GM21576 (cell line): Measurements from ENCODE around the gene STK4.
"Not testable (repeated sequence)": the region's sequence is repeated elsewhere in the genome, so short reads cannot be mapped to it uniquely, and the experiment has no call there.

Experiments
- ATAC-seq: cut with Tn5 transposase; IDR thresholded peaks from one replicate; pipeline ENCODE4 v1.9.1; 2021; ENCODE audit warnings: mild to moderate bottlenecking, moderate library complexity; ENCODE audit not compliant: unreplicated experiment

STK4 gene

DNA sequence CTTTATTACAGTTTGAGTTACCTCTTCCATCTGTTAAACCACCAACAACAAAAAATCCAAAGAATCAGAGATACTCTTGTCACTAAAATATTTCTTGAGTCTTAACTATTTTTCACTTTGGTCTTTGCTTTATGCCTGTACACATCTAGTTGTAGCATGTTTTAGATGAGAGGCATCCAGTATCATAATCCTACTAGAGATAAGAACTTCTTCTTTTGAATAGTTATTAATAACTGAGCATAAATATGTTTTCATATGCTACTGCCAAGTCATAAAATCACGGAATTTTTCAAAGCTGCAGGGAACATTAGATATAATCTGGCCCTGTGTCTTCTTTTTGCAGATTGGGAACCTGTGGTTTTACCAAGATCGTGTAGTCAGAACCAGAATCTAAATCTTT, 55.3 kb downstream of the STK4 start:
- no peak for ATAC-seq

- ATAC-seq = not testable (repeated sequence)
Observed at GRCh38 chr20:45023140-45023539, 56.8 kb downstream of the STK4 start.

DNA sequence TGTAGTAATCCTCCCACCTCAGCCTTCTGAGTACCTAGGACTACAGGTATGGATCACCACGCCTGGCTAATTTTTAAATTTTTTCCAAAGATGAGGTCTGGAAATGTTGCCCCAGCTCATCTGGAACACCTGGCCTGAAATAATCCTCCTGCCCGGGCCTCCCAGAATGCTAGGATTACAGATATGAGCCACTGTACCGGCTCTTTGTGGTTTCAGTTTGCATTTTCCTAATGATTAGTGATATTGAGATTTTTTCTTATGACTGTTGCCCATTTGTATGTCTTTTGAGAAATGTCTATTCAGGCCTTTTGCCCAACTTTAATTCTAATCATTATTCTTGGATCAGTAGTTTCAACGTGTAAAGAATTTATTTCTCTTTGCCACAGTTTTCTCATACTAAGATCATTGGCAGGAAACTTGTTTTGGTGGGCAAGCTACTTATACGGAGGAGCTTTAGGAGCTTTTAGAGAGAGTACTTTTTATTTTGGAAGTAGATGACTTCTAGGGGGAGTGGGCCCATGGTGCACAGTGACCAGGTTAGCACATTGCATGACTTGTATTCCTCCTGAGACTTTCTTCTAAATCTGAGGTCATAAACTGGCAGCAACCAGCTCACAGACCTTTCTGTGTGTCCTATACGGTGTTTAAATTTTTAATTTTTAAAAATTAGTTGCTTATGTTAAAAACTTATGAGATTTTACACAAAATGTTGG, 62.3 kb downstream of the STK4 start:
- ATAC-seq = no peak

DNA sequence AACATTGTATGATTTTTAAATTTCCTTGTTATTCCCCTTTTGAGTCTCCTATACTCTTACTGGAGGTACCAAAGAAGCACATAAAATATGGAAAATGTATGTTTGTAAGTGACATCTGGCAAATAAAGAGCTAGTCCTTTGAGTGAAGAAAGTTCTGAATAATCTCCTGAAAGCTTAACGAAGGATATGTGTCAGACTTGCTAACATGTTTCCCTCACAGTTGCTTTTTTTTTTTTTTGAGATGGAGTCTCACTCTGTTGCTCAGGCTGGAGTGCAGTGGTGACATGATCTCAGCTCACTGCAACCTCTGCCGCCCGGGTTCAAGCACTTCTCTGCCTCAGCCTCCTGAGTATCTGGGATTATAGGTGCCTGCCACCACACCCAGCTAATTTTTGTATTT, 63.6 kb downstream of the STK4 start:
- ATAC-seq = no peak

GRCh38 chr20:45032276-45032675, 66.0 kb downstream of the STK4 start:
- ATAC-seq = no peak

DNA sequence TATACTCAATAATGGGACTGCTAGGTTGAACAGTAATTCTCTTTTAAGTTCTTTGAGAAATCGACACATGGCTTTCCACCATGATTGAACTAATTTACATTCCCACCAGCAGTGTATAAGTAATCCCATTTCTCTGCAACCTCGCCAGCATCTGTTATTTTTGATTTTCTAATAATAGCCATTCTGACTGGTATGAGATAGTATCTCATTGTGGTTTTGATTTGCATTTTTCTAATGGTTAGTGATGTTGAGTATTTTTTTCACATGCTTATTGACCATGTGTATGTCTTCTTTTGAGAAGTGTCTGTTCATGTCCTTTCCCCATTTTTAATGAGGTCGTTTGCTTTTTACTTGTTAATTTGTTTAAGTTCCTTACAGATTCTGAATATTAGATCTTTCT, 66.5 kb downstream of the STK4 start:
- no peak for ATAC-seq

- ATAC-seq = no peak
Observed at GRCh38 chr20:45034436-45034835, 68.1 kb downstream of the STK4 start.

- no peak for ATAC-seq
Observed at GRCh38 chr20:45036044-45036755, 69.9 kb downstream of the STK4 start.

GRCh38 chr20:45037050-45037449, 70.7 kb downstream of the STK4 start:
- ATAC-seq = no peak

GRCh38 chr20:45037635-45038034, 71.3 kb downstream of the STK4 start:
- no peak for ATAC-seq

DNA sequence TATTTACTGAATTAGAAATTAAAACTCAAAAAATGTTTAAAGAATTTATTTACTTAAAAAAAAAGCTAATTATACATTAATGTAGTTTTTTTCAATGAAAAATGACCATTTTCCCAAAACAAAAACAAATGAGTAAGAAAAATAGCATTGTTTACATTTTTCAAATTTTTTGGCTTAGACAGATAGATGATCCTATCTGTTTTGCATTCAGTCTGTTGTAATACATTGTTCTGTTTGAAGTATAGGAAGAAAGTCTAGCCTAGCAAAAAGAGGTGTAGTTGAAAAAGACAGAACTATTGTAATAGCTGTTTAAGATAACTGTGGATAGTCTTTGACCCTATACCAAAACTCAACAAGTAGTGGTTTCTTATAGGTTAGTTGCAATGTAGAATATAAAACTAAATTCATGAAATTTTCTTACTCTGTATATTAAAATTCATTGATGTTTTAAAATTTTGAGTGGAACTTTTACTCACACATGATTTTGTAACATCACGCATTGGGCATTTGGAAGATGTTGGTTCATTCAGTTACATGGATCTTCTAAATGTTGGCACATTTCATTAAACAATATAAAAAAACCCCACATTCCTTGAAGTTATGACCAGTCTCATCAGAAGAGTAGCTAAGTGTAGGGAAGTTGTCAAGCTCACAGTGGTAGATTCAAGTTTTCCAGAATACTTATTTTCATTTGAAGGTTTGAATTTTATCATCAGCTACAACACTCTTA, 72.6 kb downstream of the STK4 start:
- no peak for ATAC-seq

GRCh38 chr20:45039475-45039820, 73.1 kb downstream of the STK4 start:
- ATAC-seq = no peak

- ATAC-seq = no peak
Observed at GRCh38 chr20:45041464-45042337, 75.4 kb downstream of the STK4 start.

DNA sequence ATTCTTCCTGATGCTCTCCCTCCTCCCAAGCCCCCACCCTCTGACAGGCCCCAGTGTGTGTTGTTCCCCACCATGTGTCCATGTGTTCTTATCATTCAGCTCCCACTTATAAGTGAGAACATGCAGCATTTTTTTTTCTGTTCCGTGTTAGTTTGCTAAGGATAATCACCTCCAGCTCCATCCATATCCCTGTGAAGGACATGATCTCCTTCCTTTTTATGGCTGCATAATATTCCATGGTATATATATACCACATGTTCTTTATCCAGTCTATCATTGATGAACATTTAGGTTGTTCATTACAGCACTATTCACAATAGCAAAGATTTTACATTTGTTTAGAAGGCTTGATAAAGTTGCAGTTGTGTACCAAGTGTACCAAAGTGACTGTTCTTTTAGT, 76.7 kb downstream of the STK4 start:
- no peak for ATAC-seq

- ATAC-seq = no peak
Observed at GRCh38 chr20:45044084-45044573, 77.8 kb downstream of the STK4 start.

DNA sequence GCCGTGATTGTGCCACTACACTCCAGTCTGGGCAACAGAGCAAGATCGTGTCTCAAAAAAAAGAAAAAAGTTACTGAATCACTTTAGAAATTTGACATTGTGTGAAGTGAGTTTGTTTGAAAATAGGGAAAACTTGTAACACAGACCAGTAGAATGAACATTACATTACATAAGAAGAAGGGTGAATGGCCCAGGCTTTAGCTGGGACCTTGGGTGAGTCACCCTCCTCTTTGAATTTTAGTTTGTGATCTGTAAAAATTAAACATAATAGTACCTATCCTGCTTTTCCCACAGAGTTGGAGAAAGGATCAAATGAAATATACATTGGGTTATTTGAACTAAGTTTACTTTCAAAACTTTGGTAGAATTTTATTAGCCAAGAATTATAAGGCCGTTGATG, 78.3 kb downstream of the STK4 start:
- no peak for ATAC-seq

- no peak for ATAC-seq
Observed at GRCh38 chr20:45047581-45048119, 81.3 kb downstream of the STK4 start.

- ATAC-seq = no peak
Observed at GRCh38 chr20:45049438-45049837, 83.1 kb downstream of the STK4 start.

DNA sequence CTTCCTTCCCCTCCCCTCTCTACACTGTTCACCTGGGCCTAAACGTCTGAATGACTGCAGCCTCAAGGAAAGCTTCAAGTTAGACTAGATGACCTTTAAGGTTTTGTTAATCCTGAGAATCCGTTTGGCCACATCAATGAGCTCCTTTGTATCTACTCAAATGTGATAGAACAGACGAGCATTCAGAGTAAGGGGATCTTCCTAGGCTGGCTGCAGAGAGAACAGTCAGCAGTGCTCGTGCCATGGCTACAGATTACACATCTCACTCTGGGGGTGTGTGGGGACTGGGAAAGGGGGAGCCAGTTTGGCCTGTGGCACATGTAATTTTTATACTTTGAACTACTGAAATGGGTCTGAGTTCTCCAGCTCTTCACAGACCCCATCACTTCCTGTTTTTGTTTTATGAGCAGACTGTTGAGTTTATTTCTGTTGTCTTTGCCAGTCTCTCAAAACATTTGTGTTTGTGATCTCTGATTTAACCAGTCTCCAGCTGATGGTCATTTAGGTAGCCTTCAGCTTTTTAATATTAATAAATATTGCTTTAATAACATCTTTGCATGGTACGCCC, 83.7 kb downstream of the STK4 start:
- ATAC-seq = no peak
